HG02981 (cell line): ENCODE data around the gene SPSB1.

Experiments
- ATAC-seq: cut with Tn5 transposase; IDR thresholded peaks from one replicate; pipeline ENCODE4 v1.9.1; 2021; ENCODE audit warnings: mild to moderate bottlenecking, moderate library complexity; ENCODE audit not compliant: unreplicated experiment

The SPSB1 gene

DNA sequence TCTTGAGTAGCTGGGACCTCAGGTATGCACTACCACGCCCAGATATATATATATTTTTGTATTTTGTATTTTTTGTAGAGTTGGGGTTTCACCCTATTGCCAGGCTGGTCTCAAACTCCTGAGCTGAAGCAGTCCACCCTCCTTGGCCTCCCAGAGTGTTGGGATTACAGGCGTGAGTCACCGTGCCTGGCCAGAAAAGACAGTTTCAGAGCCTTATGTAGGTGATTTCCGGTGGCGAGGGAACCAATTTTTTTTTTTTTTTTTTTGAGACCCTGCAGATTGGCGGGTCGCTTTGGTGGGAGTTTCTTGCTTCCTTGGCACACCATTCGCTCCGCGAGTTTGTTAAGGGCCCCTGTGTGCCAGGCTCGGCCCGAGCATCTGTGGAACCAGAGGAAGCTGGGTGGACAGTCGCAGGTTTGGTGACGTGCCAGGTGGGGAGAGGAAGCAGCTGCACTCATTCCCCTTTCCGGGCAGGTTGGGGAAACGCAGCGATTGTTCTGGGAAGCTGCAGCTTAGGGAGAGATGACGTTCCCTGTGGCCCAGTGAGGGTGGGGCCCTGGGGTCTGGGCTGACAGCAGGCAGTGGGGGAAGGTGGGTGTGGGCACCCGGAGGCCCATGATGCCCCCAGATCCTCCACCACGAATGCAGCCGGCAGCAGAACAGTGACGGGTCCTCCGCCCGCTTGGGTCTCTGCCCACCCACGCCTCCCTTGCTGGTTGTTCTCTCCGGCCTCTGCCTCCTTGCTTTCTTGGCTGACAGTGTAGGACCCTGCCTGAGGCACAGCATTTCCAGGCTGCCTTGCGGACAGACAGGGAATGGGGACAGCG is 25.1 kb downstream of the SPSB1 start:
- no peak for ATAC-seq

DNA sequence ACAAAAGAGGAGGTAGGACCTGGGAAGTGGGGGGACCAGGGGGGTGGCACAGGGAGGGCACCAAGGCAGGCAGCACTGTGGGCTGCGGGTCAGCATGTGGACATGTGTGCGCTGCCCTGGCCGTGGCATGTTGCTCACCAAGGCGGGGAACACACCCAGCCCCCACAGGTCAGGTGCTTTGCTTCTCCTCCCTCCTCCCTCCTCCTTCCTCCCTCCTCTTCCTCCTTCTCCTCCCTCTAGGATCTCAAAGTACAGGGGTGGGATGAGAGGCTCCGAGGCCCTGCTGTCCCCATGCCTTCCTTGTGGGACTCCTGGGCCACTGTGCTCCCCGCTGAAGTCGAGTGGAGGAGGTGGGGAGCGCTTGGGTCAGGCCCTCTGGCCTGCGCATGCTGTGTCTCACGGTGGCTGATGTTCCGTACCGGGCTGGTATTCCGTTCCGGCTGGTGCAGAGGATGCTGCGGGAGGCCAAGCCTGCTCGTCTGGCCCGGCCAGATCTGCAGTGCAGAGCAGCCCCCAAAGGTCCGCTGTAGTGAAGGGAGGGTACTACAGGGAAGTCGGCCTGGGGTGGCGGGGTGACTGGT is 26.6 kb downstream of the SPSB1 start:
- ATAC-seq = no peak

DNA sequence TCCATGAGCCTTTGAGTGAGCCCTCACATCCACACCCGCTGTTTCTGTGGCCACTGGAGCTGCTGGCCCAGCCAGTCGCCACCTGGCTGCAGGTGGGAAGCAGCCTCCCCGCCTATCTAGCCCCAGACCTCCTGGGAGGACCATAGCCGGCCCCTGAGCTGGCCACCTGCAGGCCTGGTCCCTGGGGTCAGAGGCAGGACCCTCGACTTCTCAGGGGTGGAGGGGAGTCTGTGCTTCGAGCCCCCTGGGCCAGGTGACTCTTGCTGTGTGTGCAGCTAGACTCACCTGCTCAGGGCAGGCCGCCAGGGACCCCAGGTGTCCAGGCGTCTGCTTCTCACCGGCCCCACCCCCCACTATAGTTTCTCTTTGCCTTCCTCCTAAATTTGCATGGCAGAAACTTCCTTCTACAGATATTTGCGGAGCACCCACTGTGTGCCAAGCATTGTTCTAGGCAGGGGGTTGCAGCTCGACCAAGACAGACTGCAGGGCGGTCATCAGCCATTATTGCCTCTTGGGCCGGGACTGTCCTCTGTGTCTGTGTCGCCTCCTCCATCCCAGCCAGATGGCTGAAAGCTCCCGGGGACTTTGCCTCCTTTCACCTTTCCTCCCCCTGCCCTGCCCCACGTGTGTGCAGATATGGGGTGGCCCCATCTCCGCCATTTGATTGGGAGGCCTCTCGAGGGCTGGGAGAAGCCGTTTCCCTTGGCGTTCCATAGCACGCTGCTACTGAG is 27.3 kb downstream of the SPSB1 start:
- no peak for ATAC-seq

DNA sequence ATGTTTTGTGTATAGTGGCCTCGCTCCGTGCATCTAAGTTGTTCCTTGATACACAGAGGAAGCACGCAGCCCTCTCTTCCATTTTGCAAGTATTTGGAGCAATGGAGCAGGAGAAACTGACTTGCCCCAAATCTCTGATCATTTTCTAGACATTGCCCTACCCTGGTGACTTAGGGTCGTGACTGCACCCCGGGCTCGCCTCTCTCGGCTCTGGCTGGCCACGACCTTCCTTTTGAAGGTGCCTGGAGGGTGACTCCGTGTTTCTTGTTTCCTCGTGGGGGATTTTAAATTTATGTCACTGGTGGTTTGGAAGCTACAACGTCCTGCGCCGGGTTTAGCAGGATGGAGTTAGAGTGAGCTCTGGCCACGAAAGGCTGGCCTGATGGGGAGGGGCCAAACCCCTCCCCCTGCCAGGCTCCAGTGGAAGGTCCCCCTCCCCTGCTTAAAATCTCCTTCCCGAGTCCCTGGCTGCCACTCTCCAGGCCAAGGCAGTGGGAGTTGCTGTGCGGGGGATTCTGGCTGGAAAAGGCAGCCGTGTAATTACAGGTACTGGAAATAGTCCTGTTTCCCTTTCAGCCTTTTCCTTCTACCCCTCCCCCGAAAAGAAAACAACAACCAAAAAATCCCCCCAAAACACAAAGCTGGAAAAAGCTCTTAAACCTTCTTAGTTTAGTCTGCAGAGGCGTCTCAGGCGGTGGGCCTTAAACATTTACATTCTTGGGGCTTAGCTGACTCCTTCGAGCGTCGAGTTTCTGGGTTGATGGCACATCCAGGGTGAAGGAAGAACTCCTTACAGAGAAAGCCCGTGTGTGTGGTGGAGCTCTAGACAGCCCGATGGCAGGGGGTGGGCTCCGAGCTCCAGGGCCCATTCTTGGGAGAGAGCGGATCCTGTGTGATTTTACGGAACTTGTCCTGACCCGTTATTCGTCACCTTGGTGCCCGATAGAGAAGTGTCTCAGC is 28.1 kb downstream of the SPSB1 start:
- ATAC-seq = no peak

DNA sequence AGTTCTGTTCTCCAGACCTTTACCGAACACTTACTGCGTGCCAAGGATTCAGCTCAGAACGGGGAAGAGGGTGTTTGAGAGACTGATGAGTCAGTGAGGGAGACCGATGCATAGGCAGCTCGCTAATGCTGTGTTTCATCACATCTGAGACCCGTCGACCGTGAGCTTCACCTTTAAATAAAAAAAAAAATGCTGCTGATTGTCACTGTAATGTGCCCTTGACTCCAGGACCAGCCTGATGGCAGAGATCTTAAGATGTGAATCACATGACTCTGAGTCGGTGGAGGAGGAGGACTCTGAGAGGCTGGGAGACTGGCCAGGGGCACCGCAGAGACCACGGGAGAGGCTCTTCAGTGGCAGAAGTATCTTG is 28.8 kb downstream of the SPSB1 start:
- no peak for ATAC-seq

DNA sequence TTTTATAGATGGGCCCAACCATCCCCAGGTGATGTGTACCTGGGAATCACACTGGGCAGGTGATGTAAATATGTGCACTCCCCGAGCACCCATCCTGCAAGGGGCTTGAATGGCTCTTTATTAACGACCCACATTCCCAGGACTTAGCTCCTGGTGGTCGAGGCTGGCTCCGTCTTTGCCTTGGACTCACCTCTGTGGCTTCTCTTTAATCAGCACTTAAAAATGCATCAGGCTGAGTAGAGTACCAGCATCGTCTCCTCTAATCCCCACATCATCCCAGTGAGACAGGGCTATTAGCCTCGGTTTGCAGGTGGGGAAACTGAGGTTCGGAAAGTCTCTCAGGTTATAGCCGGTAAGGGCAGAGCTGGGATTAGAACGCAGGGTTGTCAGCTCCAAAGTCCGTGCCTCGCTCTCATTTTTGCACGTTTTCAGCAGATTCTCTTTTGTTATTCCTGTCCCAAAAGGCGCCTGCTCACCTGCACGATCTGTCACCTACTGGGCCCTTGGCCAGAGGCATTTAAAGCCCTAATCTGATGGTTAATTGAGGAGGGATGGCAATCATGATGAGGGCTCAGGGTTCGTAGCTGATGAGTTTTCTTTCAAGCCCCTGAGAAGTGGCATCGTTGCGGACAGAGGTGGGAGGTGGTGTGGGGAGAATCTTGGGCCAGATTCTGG is 29.4 kb downstream of the SPSB1 start:
- no peak for ATAC-seq

DNA sequence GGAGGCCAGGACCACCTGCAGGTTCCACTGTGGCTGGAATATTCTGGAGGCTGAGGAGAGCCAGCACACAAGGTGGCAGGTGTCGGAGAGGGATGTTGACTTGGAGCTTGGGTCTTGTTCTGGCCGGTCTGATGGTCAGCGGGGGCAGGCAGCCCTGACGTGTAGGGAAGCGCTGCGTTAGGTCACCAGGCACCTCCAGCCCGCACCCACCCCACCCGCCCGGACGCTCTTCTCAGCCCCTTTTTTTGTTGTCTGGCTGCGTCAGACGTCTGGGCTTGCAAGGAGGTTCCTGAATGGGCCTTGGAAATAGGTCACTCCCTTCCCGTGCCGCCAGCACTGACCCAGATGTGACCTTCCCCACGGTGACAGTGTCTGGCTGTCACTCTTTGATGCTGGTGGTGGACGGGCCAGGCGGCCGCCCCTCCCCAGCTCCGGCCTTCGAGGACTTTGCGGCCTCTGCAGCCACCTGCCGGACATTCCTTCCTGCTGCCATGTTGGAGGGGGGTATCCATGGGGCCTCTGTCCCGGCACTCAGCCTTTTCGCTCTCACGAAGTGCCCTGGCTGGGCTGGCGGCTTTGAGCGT is 30.1 kb downstream of the SPSB1 start:
- no peak for ATAC-seq

DNA sequence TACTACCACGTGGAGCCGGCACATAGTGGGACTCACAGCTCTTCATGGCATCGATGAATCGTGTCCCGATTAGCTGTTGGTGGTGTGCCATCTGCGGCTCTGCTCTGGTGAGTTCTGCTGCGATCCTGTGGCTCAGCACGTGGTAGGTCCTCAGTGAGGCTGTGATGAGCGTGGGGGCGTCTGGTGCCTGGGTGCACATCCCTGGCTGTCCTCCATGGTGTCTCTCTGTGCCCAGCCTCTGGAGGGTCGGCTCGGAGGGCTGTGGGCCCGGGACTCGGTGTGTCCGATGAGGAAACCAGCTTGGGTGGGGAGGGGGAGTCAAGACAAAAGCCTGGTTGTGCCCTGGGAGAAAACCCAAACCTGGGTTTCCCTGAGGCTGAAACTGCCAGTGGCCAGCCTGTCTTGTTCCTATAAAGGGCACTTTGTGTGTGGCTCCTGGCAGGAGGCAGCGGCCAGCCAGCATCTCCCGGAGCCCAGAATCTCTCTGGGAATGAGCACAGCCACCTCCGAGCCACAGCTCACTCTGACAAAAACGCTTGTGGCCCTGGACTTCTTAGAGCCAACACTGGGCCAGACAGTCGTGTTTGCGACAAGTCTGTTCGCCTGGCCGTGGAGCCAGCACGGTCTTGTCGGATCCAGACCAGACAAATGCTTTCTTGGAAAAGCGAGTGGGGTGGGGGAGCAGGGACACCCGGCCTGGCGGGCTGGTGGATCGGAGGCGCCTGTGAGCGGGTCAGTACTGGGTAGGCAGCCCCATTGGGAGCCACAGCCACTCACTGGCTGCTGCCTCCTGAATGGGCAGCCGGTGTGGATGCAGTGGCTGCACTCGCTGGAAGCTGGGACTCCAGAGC is 31.8 kb downstream of the SPSB1 start:
- no peak for ATAC-seq

DNA sequence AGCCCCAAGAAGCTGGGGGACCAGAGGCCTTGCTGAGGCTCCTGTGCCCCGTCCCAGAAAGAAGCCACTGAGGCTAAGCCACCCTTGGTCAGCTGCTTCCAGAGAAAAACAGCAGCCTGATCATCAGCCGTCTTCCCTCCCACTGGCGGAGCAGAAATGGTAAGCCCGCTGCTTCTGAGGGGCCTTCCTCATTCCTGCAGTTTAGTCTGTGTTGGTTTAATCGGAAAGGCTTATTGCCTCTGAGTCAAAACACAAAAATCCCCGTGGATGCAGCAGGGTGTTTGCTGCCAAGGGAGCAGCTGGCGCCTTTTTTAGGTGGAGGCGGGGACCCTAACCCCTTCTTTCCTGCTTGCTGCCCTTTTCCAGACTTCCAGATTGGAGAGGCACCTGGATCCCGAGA is 33.9 kb downstream of the SPSB1 start:
- ATAC-seq = no peak

DNA sequence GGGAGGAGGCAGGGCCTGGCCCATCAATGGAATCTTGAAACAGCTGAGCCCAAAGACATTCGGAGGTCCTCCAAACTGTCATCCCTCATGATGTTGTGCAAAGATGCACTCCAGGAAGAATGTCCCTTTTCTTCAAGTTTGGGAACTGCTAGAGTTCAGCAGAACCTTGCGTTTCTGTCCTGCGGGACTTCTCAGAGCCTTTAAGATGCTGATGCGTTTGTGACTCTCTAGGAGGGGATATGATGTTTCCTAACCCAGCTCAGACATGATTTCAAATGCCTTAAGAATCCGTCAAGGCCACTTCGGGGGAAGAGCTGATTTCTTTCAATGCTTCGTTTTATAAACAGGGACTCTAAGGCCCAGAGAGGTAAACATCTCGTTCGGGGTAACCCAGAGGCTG is 35.5 kb downstream of the SPSB1 start:
- no peak for ATAC-seq

DNA sequence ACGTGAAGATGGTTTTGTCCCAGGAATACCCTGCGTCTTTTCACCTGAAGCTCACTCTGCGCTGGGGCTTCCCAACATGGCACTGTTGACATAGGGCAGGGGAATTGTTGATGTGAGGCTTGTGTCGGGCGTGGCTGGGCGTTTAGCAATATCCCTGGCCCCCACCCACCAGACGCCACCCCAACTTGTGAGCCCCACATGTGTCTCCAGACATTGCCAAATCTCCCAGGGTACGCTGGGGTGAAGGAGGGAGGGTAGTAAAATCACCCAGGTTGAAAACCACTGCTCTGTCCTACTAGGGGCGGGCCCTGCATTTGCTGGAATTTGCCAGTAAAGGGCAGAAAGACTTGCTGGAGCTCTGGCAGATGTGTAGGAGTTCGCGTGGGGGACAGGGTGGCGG is 36.0 kb downstream of the SPSB1 start:
- ATAC-seq = no peak

DNA sequence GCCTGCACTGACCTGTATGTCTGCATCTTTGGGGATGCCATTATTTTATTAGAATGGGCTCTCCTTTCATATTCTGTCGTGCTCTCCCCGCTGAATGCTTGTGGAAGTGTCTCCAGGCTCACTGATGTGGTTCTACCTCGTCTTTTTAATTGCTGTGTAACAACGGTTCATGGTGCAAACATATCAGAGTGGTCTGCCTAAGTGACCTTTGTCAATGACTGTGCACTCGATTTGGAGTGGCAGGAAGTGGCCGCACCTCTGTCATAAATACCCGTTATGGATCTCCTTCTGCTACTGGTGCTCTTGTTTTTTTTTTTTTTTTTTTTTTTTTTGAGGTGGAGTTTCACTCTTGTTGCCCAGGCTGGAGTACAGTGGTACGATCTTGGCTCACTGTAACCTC is 38.3 kb downstream of the SPSB1 start:
- no peak for ATAC-seq

DNA sequence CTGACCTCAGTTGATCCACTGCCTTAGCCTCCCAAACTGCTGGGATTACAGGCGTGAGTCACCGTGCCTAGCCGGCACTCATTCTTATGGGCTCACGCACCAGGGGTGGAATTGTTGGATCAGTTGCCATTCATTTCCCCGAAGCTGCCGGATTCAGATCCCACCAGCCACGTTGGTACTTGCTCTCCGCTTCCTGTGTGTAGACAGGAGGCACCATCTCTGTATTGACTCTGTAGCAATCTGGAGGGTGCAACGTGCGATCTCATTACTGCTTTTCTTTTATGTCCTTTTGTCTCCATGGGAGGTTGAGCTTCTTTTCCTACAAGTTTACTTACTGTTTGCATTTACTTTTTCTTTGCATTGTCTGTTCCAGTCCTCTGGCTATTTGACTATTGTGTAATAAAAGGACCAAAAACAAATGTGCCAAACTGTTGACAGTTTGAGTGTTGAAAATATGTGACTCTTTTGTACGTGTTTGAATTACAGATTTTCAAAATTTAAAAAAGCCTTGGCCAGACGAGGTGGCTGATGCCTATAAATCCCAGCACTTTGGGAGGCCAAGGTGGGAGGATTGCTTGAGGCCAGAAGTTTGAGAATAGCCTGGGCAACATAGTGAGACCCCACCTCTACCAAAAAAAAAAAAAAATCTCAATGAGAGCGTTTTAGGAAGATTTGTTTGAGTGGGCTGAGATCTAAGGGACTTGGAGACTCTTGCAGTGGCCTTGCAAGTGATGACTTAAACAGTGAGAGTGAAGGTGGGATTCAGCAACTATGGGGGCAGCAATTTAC is 39.1 kb downstream of the SPSB1 start:
- ATAC-seq = no peak

DNA sequence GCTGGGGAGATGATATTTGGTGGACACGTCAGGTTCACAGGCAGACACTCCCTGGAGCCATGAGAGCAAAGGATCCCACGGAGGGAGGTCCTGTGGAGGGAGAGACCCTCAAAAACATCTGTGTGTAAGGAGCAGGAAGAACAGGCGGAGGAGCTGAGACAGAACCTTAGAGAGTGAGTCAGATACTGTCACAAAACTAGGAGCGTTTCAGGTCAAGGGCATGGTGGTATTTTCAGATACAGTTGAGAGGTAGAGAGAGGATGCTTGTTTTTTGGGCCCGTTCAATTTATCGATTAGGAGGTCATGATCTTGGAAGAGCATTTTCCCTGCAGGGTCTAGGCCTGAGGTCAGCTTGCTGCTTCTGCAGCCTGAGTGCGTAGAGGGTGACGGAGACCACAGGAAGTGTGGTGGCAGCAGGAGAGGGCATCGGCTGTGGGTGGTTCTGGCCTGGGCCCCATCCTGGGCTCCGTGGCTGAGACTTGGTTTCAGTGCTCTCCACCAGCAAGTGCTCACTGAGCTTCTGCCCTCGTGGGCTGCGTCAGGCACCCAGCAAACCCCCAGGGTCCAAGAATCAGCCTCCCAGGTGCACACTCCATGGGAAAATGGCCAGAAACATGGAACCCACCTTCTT is 39.9 kb downstream of the SPSB1 start:
- no peak for ATAC-seq

DNA sequence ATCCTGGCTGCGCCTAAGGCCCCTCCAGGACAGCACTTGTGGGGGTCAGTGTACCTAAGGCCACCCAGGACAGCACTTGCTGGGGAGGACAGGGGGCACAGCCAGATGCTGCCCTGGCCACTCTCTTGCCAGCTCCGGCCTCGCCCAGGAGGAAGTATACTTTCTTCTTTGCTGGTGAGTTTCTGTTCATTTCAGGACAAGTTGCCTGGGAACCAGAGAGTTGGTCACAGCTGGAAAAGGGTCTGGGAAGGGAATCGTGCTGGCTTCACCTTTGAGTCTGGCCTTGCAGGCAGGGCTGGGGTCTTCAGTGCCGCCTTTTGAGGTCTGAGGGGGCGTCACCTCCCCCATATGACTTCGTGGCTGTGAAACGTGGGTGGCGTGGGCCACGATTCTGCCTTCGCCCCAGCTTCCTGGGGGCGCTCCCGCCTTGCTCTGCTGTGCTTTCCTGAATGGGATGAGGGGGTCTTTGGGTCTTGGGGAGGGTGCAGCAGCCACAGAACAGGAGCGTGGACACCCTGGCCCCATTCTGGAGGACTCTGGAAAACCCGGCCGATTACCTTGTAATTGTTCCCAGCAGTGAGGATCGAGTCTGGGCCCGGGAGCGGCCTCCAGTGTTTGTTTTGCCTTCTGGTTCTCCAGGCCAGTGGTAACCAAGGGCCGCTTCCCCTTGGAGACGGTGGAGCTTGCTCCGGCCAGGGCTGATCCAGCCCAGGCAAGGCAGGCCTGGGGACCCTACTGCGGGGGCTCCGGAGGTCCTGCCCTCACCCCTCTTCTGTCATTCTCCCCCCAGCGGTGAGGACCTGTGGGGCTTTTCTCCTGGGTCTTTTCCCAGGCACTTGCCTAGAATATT is 45.9 kb downstream of the SPSB1 start:
- no peak for ATAC-seq

DNA sequence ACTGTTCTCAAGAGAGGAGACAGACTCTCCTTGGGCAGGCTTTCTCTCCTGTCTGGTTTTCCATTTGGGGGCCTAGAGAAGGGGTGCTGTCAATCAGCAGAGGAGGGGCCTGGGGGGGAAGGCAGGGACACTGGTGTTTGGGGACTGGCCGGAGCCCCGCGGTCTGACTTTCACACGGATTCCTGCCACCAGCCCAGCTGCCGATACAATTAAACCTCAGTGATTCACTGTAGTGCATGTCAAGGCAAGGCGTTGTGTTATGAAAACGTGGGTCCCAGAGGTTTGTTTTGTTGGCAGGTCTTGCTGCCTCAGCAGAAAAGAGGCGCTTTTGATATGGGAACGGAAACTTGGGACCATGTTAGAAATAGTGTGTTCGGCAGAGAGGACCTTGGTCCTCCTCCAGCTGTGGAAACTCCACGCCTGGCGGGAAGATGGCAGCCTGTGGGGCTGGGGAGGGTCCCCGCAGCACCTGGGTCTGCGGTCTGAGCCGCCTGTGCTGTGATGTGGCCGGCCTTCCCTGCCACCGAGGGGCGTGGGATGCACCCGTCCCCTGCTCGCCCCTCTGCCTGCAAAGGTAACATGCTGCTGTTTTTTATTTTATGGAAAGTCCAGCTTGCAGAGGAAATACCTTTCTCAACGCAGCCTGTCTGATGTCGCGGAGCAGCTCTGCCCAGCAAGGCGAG is 47.6 kb downstream of the SPSB1 start:
- ATAC-seq = no peak
